Neural progenitor cell (in vitro differentiated cells): Measurements from ENCODE around the gene JAK1. TPM values are rescaled to one million over a fixed set of nuclear protein-coding genes. Genes with fewer than 3 reads are reported as not detected.

Experiments used
- DNase-seq: peaks from one replicate; pipeline ENCODE4 v3.0.0-alpha.2; 2016; ENCODE audit warnings: low spot score
- H2AFZ ChIP-seq: fragments of 200-600 bp; sonication (generic); replicated peaks from 2 replicates; pipeline ENCODE4 v1.6.1; 2016; ENCODE audit warnings: antibody characterized with exemption
- H3F3A ChIP-seq: fragments of 200-600 bp; sonication (generic); 2 replicates; pipeline ENCODE4 v1.6.1; 2016; ENCODE audit warnings: antibody characterized with exemption, low read depth
- H3K27ac ChIP-seq: fragments of 200-600 bp; sonication (generic); 2 replicates; pipeline ENCODE4 v1.5.1; 2016; ENCODE audit warnings: mild to moderate bottlenecking
- H3K27me3 ChIP-seq: fragments of 200-600 bp; sonication (generic); 2 replicates; pipeline ENCODE4 v1.6.1; 2016; ENCODE audit warnings: mild to moderate bottlenecking, moderate library complexity
- H3K36me3 ChIP-seq: fragments of 200-600 bp; sonication (generic); 2 replicates; pipeline ENCODE4 v1.5.1; 2016
- H3K4me1 ChIP-seq: fragments of 200-600 bp; sonication (generic); 2 replicates; pipeline ENCODE4 v1.6.1; 2016; ENCODE audit warnings: mixed run types
- H3K4me2 ChIP-seq: fragments of 200-600 bp; sonication (generic); 2 replicates; pipeline ENCODE4 v1.6.1; 2016
- H3K4me3 ChIP-seq: fragments of 200-600 bp; sonication (generic); 2 replicates; pipeline ENCODE4 v1.5.1; 2016
- H3K79me2 ChIP-seq: fragments of 200-600 bp; sonication (generic); 2 replicates; pipeline ENCODE4 v1.6.1; 2016; ENCODE audit warnings: low read depth
- H3K9ac ChIP-seq: fragments of 200-600 bp; sonication (generic); 2 replicates; pipeline ENCODE4 v1.6.1; 2016
- H3K9me3 ChIP-seq: fragments of 200-600 bp; sonication (generic); 2 replicates; pipeline ENCODE4 v1.5.1; 2016; ENCODE audit warnings: low read depth
- H4K20me1 ChIP-seq: fragments of 200-600 bp; sonication (generic); 2 replicates; pipeline ENCODE4 v1.6.1; 2016; ENCODE audit warnings: low read depth
- H3K27ac Mint-ChIP-seq: 3 replicates; pipeline ENCODE4 v1.8.0; 2021; ENCODE audit warnings: mixed read lengths
- H3K27me3 Mint-ChIP-seq: 2 replicates; pipeline ENCODE4 v1.8.0; 2022; ENCODE audit warnings: low read depth, mild to moderate bottlenecking, inconsistent platforms, moderate library complexity, mixed read lengths; ENCODE audit not compliant: insufficient read depth
- H3K36me3 Mint-ChIP-seq: 3 replicates; pipeline ENCODE4 v1.8.0; 2021; ENCODE audit warnings: mixed read lengths
- H3K4me1 Mint-ChIP-seq: 3 replicates; pipeline ENCODE4 v1.8.0; 2021; ENCODE audit warnings: mixed read lengths
- H3K4me3 Mint-ChIP-seq: 3 replicates; pipeline ENCODE4 v1.8.0; 2021; ENCODE audit warnings: mild to moderate bottlenecking, moderate library complexity, mixed read lengths
- H3K9me3 Mint-ChIP-seq: 3 replicates; pipeline ENCODE4 v1.8.0; 2020; ENCODE audit warnings: mixed read lengths
- CTCF ChIP-seq: fragments of 200-600 bp; sonication (generic); IDR thresholded peaks from 2 replicates; pipeline ENCODE4 v1.5.1; 2017; ENCODE audit warnings: antibody characterized with exemption, mild to moderate bottlenecking
- EZH2 ChIP-seq: fragments of 200-600 bp; sonication (generic); IDR thresholded peaks from 2 replicates; pipeline ENCODE4 v1.6.1; 2017; ENCODE audit warnings: antibody characterized with exemption, mild to moderate bottlenecking, moderate library complexity
- EZH2phosphoT487 ChIP-seq: fragments of 200-600 bp; sonication (generic); IDR thresholded peaks from 2 replicates; pipeline ENCODE4 v1.6.1; 2017; ENCODE audit warnings: antibody characterized with exemption
- total RNA-seq: library from RNA; depleted of rRNA; stranded (reverse); fragments of >200 nt; gene quantifications from 2 replicates; pipeline ENCODE4 v1.2.3, GENCODE V29; 2015; ENCODE audit warnings: low replicate concordance

Gene JAK1
- total RNA-seq, 1 donor from 2014 or later, result 6.5 TPM

- H3K9me3 Mint-ChIP-seq, result no peaks in the 10 kb centered on the region
- H3K27me3 Mint-ChIP-seq, result peaks cover 3% of the 10 kb centered on the region
- H3K36me3 Mint-ChIP-seq, result no peaks in the 10 kb centered on the region
- Histone ChIP-seq H3K4me3 (no peak overlapping the region), H3K36me3 (no peaks in the 10 kb centered on the region), H3F3A (no peaks in the 10 kb centered on the region), H4K20me1 (no peaks in the 10 kb centered on the region), H3K9ac (no peak overlapping the region), H3K27me3 (no peaks in the 10 kb centered on the region), H3K4me1 (peaks cover 11% of the 10 kb centered on the region), H2AFZ (no peak overlapping the region), H3K79me2 (no peaks in the 10 kb centered on the region), H3K27ac (no peak overlapping the region), H3K9me3 (no peaks in the 10 kb centered on the region), H3K4me2 (no peak overlapping the region)
- H3K4me3 Mint-ChIP-seq, result no peak overlapping the region
- H3K4me1 Mint-ChIP-seq, result no peaks in the 10 kb centered on the region
- TF ChIP-seq EZH2phosphoT487 (no peak), EZH2 (no peak), CTCF (no peak)
- no peak overlapping the region for H3K27ac Mint-ChIP-seq
- DNase-seq, result no peak
Measured at GRCh38 chr1:64956010-64956640, 10.2 kb downstream of the JAK1 start.

GRCh38 chr1:64955097-64956009 is 11.0 kb downstream of the JAK1 start:
- Histone ChIP-seq H3K4me3 (no peak overlapping the region), H3K9ac (no peak overlapping the region), H2AFZ (no peak overlapping the region), H3K4me2 (no peak overlapping the region), H3K27me3 (no peaks in the 10 kb centered on the region), H4K20me1 (no peaks in the 10 kb centered on the region), H3K27ac (no peak overlapping the region), H3K36me3 (no peaks in the 10 kb centered on the region), H3K4me1 (peaks cover 11% of the 10 kb centered on the region), H3F3A (no peaks in the 10 kb centered on the region), H3K9me3 (no peaks in the 10 kb centered on the region), H3K79me2 (no peaks in the 10 kb centered on the region)
- Mint-ChIP-seq H3K4me1 (peaks cover 3% of the 10 kb centered on the region), H3K36me3 (no peaks in the 10 kb centered on the region), H3K27ac (no peak overlapping the region), H3K9me3 (no peaks in the 10 kb centered on the region), H3K27me3 (peaks cover 3% of the 10 kb centered on the region), H3K4me3 (no peak overlapping the region)
- no peak for TF ChIP-seq EZH2
- no peak for TF ChIP-seq CTCF
- TF ChIP-seq EZH2phosphoT487, result no peak
- no peak for DNase-seq

GRCh38 chr1:64953241-64953640 is 13.1 kb downstream of the JAK1 start:
- Histone ChIP-seq H3K9ac (no peak overlapping the region), H3K27me3 (no peaks in the 10 kb centered on the region), H3K4me2 (no peak overlapping the region), H3K4me3 (no peak overlapping the region), H3K36me3 (no peaks in the 10 kb centered on the region), H3K27ac (no peak overlapping the region), H3K79me2 (no peaks in the 10 kb centered on the region), H3F3A (no peaks in the 10 kb centered on the region), H2AFZ (no peak overlapping the region), H3K4me1 (peaks cover 11% of the 10 kb centered on the region), H3K9me3 (no peaks in the 10 kb centered on the region), H4K20me1 (no peaks in the 10 kb centered on the region)
- H3K27me3 Mint-ChIP-seq, result peaks cover 3% of the 10 kb centered on the region
- peaks cover 7% of the 10 kb centered on the region for H3K4me1 Mint-ChIP-seq
- no peak for DNase-seq
- H3K27ac Mint-ChIP-seq, result no peak overlapping the region
- H3K4me3 Mint-ChIP-seq, result no peak overlapping the region
- H3K36me3 Mint-ChIP-seq, result no peaks in the 10 kb centered on the region
- H3K9me3 Mint-ChIP-seq, result no peaks in the 10 kb centered on the region
- TF ChIP-seq CTCF (no peak), EZH2 (no peak), EZH2phosphoT487 (no peak)
